Prostate gland (tissue), 2 donors: Measurements from ENCODE around the gene NAA10. TPM values are rescaled to one million over a fixed set of nuclear protein-coding genes. Genes with fewer than 3 reads are reported as not detected.
A peak's percentile ranks its signal among the peaks of the same experiment; 100 is the strongest.

Source experiments
- DNase-seq: peaks from one replicate; pipeline ENCODE4 v3.0.0-alpha.2; 2019; ENCODE audit warnings: low spot score
- H3K27ac ChIP-seq, 2 donors: fragments of 200-600 bp; sonication (generic); 2 replicates each; pipeline ENCODE4 v1.5.1; 2017 to 2019
- H3K27me3 ChIP-seq: fragments of 200-600 bp; sonication (generic); replicated peaks from 2 replicates; pipeline ENCODE4 v1.5.1; 2019; ENCODE audit not compliant: insufficient read depth
- H3K36me3 ChIP-seq, 2 donors: fragments of 200-600 bp; sonication (generic); 1 replicate in 1 of 2; 2 replicates in 1 of 2; pipeline versions ENCODE4 v1.5.1 to v1.8.1; 2017 to 2019
- H3K4me1 ChIP-seq: fragments of 200-600 bp; sonication (generic); replicated peaks from 2 replicates; pipeline ENCODE4 v1.5.1; 2019
- H3K4me3 ChIP-seq, 2 donors: fragments of 200-600 bp; sonication (generic); 2 replicates each; pipeline ENCODE4 v1.5.1; 2017 to 2019
- H3K9me3 ChIP-seq: fragments of 200-600 bp; sonication (generic); 2 replicates; pipeline ENCODE4 v1.5.1; 2017
- CTCF ChIP-seq, 4 experiments: fragments of 200-600 bp in 2 of 4; fragments of 450-650 bp in 2 of 4; sonication (generic) in 2 of 4; IDR thresholded peaks; 1 replicate in 3 of 4; 2 replicates in 1 of 4; pipeline ENCODE4 v1.5.1; 2016 to 2019; ENCODE audit warnings: antibody characterized with exemption in 4 of 4, mild to moderate bottlenecking in 2 of 4, moderate library complexity in 2 of 4
- POLR2A ChIP-seq: fragments of 450-650 bp; IDR thresholded peaks from one replicate; pipeline ENCODE4 v1.6.1; 2016; ENCODE audit warnings: antibody characterized with exemption, mild to moderate bottlenecking
- POLR2AphosphoS5 ChIP-seq: sonication (generic); formaldehyde crosslinking; IDR thresholded peaks from one replicate; pipeline ENCODE4 v1.6.1; 2017; ENCODE audit warnings: antibody characterized with exemption
- WGBS: methylation state at CpG from one replicate; pipeline ENCODE4 v1.1.5; 2018; 5-methylcytosine and 5-hydroxymethylcytosine counted together
- intact Hi-C: fragments of 100-400 bp; cut with DNase I; formaldehyde crosslinking; loops from one replicate; pipeline ENCODE4 v1.14.2; 2022
- total RNA-seq, 2 donors: library from RNA; depleted of rRNA; stranded (reverse); fragments of >200 nt; gene quantifications; one replicate each; pipeline ENCODE4 v1.1.0, GENCODE V29; 2016

The NAA10 gene
- total RNA-seq, 2 donors from 2014 or later: 47.5 to 64.9 TPM

GRCh38 chrX:153938226-153938786 is 3.5 kb upstream of the NAA10 start:
- Histone ChIP-seq H3K27ac (no peak overlapping the region), H3K36me3 (no peaks in the 10 kb centered on the region), H3K27me3 (no peaks in the 10 kb centered on the region), H3K4me3 (no peak overlapping the region), H3K4me1 (no peaks in the 10 kb centered on the region), H3K9me3 (no peaks in the 10 kb centered on the region)
- whole genome bisulfite sequencing: 79% methylated on average over 10 of the region's 10 CpGs
- TF ChIP-seq POLR2A: no peak
- TF ChIP-seq POLR2AphosphoS5: no peak
- TF ChIP-seq CTCF (IDR thresholded peaks at IDR 0.05): no peak
- no peak for DNase-seq
- intact Hi-C loops: no loop called here

- H3K36me3 ChIP-seq: no peaks in the 10 kb centered on the region
- intact Hi-C loops: no loop called here
- no peak overlapping the region for H3K27ac ChIP-seq
- 95% methylated on average over 3 of the region's 3 CpGs for WGBS
- TF ChIP-seq CTCF (IDR thresholded peaks at IDR 0.05): no peak
- TF ChIP-seq POLR2A: no peak
- TF ChIP-seq POLR2AphosphoS5: no peak
- H3K4me3 ChIP-seq: no peak overlapping the region
- H3K27me3 ChIP-seq: no peaks in the 10 kb centered on the region
- DNase-seq: no peak
- H3K4me1 ChIP-seq: no peaks in the 10 kb centered on the region
- no peaks in the 10 kb centered on the region for H3K9me3 ChIP-seq
Measured at GRCh38 chrX:153937056-153937455, 2.2 kb upstream of the NAA10 start.

DNA sequence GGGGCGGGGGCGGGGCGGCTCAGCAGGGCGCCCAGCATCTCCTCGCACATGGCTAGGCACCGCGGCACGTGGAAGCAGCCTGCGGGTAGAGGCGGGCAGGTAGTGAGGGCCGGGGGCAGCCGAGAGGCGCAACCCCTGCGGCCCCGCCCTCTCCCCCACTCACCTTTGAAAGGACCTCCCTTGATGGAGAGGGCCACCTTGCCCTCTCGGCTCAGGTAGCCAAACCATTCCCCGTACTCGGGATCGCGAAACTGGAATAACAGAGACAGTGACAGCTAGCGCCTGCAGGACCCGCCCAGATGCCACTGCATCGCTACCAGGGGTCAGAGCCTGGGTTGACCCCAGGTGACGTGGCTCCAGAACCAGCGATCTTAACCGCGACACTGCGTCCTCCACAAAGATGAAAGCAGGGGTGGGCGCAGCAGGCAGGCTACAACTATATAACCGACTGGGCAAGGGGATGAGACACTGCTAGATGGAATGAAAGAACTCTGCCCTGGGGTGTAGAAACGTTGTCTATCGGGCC is 552 bp upstream of the NAA10 start:
- intact Hi-C loops: no loop called here
- no peak for TF ChIP-seq POLR2A
- no peak for TF ChIP-seq CTCF (IDR thresholded peaks at IDR 0.05)
- no peak for TF ChIP-seq POLR2AphosphoS5

GRCh38 chrX:153934148-153934761 is 582 bp downstream of the NAA10 start:
- 24% methylated on average over 6 of the region's 33 CpGs for WGBS
- TF ChIP-seq POLR2A (no peak), CTCF (IDR thresholded peaks at IDR 0.05) (no peak)
- no peak overlapping the region for H3K27ac ChIP-seq
- peak overlapping the region; percentile 44 to 56 for H3K4me3 ChIP-seq
- DNase-seq: no peak
- H3K36me3 ChIP-seq: no peaks in the 10 kb centered on the region
- intact Hi-C loops: no loop called here
- no peaks in the 10 kb centered on the region for H3K9me3 ChIP-seq
- no peaks in the 10 kb centered on the region for H3K4me1 ChIP-seq
- H3K27me3 ChIP-seq: no peaks in the 10 kb centered on the region

More for the DNA sequence above, 552 bp upstream of the NAA10 start:
- Histone ChIP-seq H3K27ac (no peak overlapping the region), H3K9me3 (no peaks in the 10 kb centered on the region), H3K36me3 (no peaks in the 10 kb centered on the region), H3K27me3 (no peaks in the 10 kb centered on the region), H3K4me3 (peak overlapping the region; percentile 44 to 56), H3K4me1 (no peaks in the 10 kb centered on the region)
- DNase-seq: no peak
- WGBS: 9% methylated on average over 15 of the region's 32 CpGs

GRCh38 chrX:153933748-153934147 is 1.1 kb downstream of the NAA10 start:
- intact Hi-C loops: no loop called here
- TF ChIP-seq CTCF (IDR thresholded peaks at IDR 0.05) (no peak), POLR2A (no peak), POLR2AphosphoS5 (no peak)
- H3K4me3 ChIP-seq: peak overlapping the region in 1 of 2 donors; percentile 56
- no peaks in the 10 kb centered on the region for H3K36me3 ChIP-seq
- H3K4me1 ChIP-seq: no peaks in the 10 kb centered on the region
- 43% methylated on average over 7 of the region's 7 CpGs for WGBS
- no peaks in the 10 kb centered on the region for H3K9me3 ChIP-seq
- no peak overlapping the region for H3K27ac ChIP-seq
- no peaks in the 10 kb centered on the region for H3K27me3 ChIP-seq
- DNase-seq: no peak
